ENCODE measurements around the gene IGSF3. TPM values are rescaled to one million over a fixed set of nuclear protein-coding genes. Genes with fewer than 3 reads are reported as not detected.

IGSF3 gene
- total and polyA plus RNA-seq, 2 of the 13 experiments (the other 11 are each of a cell fraction or from before 2014, with no cell fraction given) = 0.11 to 0.16 TPM

DNA sequence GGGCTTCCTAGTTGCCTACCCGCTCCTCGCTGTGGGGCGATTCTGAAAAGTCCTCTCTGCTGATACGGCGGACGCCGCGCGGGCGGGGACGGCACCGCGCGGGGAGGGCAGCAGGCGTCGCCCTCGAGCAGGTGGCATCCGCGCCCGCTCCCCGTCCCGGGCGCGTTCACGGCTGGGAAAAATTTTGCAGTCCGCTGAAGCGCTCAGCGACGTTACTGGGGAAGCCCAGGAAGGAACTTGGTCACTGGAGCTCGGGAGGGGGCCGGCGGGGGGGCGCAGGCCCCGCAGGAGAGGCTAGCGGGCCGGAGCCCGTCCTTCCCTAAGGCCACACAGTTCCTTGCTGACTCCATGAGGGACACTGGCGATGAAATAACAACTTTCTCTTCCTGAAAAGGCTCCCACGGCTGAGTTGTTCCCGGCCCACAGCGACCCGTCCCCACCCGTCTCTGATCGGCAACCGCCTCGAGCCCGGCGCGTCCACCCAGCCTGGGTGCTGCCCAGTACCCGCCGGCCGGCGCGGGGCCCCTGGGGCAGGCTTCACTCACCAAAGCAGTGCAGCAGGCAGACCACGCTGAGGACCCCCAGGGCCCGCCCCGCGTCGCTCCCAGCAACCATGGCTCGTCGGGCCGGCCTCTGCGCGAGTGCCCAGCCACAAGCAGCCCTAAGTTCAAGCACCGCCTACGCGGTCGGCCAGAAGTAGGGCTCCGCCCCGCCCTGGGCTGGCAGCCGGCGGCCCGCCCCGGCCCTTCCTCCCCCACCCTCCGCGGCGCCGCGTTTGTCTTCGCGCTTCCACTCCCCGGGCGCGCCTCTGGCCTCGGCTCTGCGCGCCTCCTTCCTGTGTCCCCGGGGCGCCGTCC lies 96.9 kb downstream of the IGSF3 start, which contains the start of gene CD58 (continued):
- TF ChIP-seq, protein P1, sequence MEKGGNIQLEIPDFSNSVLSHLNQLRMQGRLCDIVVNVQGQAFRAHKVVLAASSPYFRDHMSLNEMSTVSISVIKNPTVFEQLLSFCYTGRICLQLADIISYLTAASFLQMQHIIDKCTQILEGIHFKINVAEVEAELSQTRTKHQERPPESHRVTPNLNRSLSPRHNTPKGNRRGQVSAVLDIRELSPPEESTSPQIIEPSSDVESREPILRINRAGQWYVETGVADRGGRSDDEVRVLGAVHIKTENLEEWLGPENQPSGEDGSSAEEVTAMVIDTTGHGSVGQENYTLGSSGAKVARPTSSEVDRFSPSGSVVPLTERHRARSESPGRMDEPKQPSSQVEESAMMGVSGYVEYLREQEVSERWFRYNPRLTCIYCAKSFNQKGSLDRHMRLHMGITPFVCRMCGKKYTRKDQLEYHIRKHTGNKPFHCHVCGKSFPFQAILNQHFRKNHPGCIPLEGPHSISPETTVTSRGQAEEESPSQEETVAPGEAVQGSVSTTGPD (CRISPR knock-in tag; IDR thresholded peaks at IDR 0.05) = no peak
- TF ChIP-seq MTA1 (CRISPR knock-in tag; IDR thresholded peaks at IDR 0.05; ENCODE audit: borderline replicate concordance) = no peak; the same call in 1 of the 2 replicates
- TF ChIP-seq ZNF557 (CRISPR knock-in tag; IDR thresholded peaks at IDR 0.05) = 0 out of 2 replicates have a peak, but pooled peaks have one; percentile 56
- TF ChIP-seq TCF12 (IDR thresholded peaks at IDR 0.05) = no peak
- 0 out of 2 replicates have a peak, but pooled peaks have one; percentile 71 for TF ChIP-seq TCF12 (CRISPR knock-in tag; IDR thresholded peaks at IDR 0.05)
- TF ChIP-seq ZNF841 (CRISPR knock-in tag; IDR thresholded peaks at IDR 0.05; ENCODE audit: borderline replicate concordance) = no peak
- 0 out of 2 replicates have a peak, but pooled peaks have one; percentile 74 for TF ChIP-seq HOXA9 (CRISPR knock-in tag; IDR thresholded peaks at IDR 0.05; ENCODE audit: borderline replicate concordance)
- TF ChIP-seq, protein P2, sequence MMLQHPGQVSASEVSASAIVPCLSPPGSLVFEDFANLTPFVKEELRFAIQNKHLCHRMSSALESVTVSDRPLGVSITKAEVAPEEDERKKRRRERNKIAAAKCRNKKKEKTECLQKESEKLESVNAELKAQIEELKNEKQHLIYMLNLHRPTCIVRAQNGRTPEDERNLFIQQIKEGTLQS (CRISPR knock-in tag; IDR thresholded peaks at IDR 0.05) = peak; percentile 6; the same call in 1 of the 2 replicates
- TF ChIP-seq ZNF781 (CRISPR knock-in tag; IDR thresholded peaks at IDR 0.05; ENCODE audit: borderline replicate concordance, not compliant biosample characterization) = no peak
- TF ChIP-seq, protein P3, sequence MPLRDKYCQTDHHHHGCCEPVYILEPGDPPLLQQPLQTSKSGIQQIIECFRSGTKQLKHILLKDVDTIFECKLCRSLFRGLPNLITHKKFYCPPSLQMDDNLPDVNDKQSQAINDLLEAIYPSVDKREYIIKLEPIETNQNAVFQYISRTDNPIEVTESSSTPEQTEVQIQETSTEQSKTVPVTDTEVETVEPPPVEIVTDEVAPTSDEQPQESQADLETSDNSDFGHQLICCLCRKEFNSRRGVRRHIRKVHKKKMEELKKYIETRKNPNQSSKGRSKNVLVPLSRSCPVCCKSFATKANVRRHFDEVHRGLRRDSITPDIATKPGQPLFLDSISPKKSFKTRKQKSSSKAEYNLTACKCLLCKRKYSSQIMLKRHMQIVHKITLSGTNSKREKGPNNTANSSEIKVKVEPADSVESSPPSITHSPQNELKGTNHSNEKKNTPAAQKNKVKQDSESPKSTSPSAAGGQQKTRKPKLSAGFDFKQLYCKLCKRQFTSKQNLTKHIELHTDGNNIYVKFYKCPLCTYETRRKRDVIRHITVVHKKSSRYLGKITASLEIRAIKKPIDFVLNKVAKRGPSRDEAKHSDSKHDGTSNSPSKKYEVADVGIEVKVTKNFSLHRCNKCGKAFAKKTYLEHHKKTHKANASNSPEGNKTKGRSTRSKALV (CRISPR knock-in tag; IDR thresholded peaks at IDR 0.05) = peak; percentile 77; the same call in 1 of the 2 replicates
- TF ChIP-seq BRD4 (CRISPR knock-in tag; IDR thresholded peaks at IDR 0.05) = peak; percentile 81; the same call in 1 of the 2 replicates
- peak; percentile 21 for TF ChIP-seq MED8 (CRISPR knock-in tag; IDR thresholded peaks at IDR 0.05; ENCODE audit: insufficient replicate concordance)
- TF ChIP-seq ZC3H4 (CRISPR knock-in tag; IDR thresholded peaks at IDR 0.05; ENCODE audit: borderline replicate concordance) = no peak
- peak; percentile 76 for TF ChIP-seq YEATS4 (CRISPR knock-in tag; IDR thresholded peaks at IDR 0.05; ENCODE audit: borderline replicate concordance)
- TF ChIP-seq MAZ (IDR thresholded peaks at IDR 0.05; ENCODE audit: borderline replicate concordance, low read depth, low read length) = peak; percentile 25; the same call in 1 of the 2 replicates
- TF ChIP-seq MAZ (CRISPR knock-in tag; IDR thresholded peaks at IDR 0.05; ENCODE audit: low read depth) = peak; percentile 57
